ENCODE measurements around the gene GALNT17.

DNA sequence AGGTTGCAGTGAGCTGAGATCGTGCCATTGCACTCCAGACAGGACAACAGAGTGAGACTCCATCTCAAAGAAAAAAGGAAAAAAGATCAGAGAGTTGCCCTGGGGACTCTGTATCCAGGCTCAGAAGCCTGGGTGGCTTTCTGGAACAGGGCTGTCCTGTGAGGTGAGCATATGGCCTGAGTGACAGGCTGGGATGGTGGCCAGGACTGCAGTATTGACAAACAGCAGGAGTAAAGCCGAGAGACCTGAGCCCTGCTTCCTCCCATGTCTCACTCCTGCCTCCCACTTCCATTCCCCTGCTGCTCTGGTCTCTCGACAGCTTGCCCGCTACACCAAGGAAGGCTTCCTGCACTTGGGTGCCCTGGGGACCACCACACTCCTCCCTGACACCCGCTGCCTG is 578.5 kb downstream of the GALNT17 start:
- TF ChIP-seq, protein P1, sequence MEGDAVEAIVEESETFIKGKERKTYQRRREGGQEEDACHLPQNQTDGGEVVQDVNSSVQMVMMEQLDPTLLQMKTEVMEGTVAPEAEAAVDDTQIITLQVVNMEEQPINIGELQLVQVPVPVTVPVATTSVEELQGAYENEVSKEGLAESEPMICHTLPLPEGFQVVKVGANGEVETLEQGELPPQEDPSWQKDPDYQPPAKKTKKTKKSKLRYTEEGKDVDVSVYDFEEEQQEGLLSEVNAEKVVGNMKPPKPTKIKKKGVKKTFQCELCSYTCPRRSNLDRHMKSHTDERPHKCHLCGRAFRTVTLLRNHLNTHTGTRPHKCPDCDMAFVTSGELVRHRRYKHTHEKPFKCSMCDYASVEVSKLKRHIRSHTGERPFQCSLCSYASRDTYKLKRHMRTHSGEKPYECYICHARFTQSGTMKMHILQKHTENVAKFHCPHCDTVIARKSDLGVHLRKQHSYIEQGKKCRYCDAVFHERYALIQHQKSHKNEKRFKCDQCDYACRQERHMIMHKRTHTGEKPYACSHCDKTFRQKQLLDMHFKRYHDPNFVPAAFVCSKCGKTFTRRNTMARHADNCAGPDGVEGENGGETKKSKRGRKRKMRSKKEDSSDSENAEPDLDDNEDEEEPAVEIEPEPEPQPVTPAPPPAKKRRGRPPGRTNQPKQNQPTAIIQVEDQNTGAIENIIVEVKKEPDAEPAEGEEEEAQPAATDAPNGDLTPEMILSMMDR (optimal IDR thresholded peaks at IDR 0.05 in 1 of 3, IDR thresholded peaks at IDR 0.05 in 1 of 3, conservative IDR thresholded peaks at IDR 0.05 in 1 of 3; ENCODE audit: extremely low read depth in 1 of 3, insufficient read depth in 2 of 3, low read length in 3 of 3): no peak
- TF ChIP-seq EZH2 (IDR thresholded peaks at IDR 0.05; ENCODE audit: low read length): no peak
